Measurements from ENCODE around the gene ENTPD6.
"Not testable (repeated sequence)": the region's sequence is repeated elsewhere in the genome, so short reads cannot be mapped to it uniquely, and the experiment has no call there.

GRCh38 chr20:25260770-25261437 lies 65.4 kb downstream of the ENTPD6 start:
- not testable (repeated sequence) for TF ChIP-seq ZNF274 (IDR thresholded peaks at IDR 0.05; ENCODE audit: low read depth, low read length); YY1 (IDR thresholded peaks at IDR 0.05; ENCODE audit: insufficient read depth, insufficient read length); SUZ12 (IDR thresholded peaks at IDR 0.05; ENCODE audit: extremely low read depth, insufficient read depth, insufficient read length)
